OCI-LY3 (cell line): ENCODE measurements around the gene SLC25A21.

Source experiments
- EZH2phosphoT487 ChIP-seq: fragments of 200-600 bp; shearing (Covaris generic); IDR thresholded peaks from 2 replicates; pipeline ENCODE4 v1.6.1; 2018; ENCODE audit warnings: antibody characterized with exemption, mixed run types, low read depth
- TF ChIP-seq, protein P1 (sequence below): fragments of 200-600, 300-600 bp; sonication (generic); IDR thresholded peaks from 2 replicates; pipeline ENCODE4 v1.5.1; 2014; ENCODE audit warnings: antibody characterized with exemption, low read length, low read depth

GRCh38 chr14:36940476-36940875 lies 231.9 kb downstream of the SLC25A21 start:
- TF ChIP-seq, protein P1, sequence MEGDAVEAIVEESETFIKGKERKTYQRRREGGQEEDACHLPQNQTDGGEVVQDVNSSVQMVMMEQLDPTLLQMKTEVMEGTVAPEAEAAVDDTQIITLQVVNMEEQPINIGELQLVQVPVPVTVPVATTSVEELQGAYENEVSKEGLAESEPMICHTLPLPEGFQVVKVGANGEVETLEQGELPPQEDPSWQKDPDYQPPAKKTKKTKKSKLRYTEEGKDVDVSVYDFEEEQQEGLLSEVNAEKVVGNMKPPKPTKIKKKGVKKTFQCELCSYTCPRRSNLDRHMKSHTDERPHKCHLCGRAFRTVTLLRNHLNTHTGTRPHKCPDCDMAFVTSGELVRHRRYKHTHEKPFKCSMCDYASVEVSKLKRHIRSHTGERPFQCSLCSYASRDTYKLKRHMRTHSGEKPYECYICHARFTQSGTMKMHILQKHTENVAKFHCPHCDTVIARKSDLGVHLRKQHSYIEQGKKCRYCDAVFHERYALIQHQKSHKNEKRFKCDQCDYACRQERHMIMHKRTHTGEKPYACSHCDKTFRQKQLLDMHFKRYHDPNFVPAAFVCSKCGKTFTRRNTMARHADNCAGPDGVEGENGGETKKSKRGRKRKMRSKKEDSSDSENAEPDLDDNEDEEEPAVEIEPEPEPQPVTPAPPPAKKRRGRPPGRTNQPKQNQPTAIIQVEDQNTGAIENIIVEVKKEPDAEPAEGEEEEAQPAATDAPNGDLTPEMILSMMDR, result no peak
- no peak for TF ChIP-seq EZH2phosphoT487
